ENCODE data around the gene NOLC1.
"Not testable (repeated sequence)": the region's sequence is repeated elsewhere in the genome, so short reads cannot be mapped to it uniquely, and the experiment has no call there.

Gene NOLC1

GRCh38 chr10:102184606-102185005 is 32.4 kb downstream of the NOLC1 start:
- DNase-seq (ENCODE audit: insufficient read length, low spot score) (no peak), FAIRE-seq (no peak)
- TF ChIP-seq, protein P1, sequence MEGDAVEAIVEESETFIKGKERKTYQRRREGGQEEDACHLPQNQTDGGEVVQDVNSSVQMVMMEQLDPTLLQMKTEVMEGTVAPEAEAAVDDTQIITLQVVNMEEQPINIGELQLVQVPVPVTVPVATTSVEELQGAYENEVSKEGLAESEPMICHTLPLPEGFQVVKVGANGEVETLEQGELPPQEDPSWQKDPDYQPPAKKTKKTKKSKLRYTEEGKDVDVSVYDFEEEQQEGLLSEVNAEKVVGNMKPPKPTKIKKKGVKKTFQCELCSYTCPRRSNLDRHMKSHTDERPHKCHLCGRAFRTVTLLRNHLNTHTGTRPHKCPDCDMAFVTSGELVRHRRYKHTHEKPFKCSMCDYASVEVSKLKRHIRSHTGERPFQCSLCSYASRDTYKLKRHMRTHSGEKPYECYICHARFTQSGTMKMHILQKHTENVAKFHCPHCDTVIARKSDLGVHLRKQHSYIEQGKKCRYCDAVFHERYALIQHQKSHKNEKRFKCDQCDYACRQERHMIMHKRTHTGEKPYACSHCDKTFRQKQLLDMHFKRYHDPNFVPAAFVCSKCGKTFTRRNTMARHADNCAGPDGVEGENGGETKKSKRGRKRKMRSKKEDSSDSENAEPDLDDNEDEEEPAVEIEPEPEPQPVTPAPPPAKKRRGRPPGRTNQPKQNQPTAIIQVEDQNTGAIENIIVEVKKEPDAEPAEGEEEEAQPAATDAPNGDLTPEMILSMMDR (IDR thresholded peaks at IDR 0.05; ENCODE audit: insufficient read depth, missing control alignments): no peak

- TF ChIP-seq, protein P1 (IDR thresholded peaks at IDR 0.05; ENCODE audit: insufficient read depth, missing control alignments): no peak
- DNase-seq (ENCODE audit: insufficient read length, low spot score) (no peak), FAIRE-seq (no peak)
Measured at GRCh38 chr10:102185272-102185671, 33.1 kb downstream of the NOLC1 start.

DNA sequence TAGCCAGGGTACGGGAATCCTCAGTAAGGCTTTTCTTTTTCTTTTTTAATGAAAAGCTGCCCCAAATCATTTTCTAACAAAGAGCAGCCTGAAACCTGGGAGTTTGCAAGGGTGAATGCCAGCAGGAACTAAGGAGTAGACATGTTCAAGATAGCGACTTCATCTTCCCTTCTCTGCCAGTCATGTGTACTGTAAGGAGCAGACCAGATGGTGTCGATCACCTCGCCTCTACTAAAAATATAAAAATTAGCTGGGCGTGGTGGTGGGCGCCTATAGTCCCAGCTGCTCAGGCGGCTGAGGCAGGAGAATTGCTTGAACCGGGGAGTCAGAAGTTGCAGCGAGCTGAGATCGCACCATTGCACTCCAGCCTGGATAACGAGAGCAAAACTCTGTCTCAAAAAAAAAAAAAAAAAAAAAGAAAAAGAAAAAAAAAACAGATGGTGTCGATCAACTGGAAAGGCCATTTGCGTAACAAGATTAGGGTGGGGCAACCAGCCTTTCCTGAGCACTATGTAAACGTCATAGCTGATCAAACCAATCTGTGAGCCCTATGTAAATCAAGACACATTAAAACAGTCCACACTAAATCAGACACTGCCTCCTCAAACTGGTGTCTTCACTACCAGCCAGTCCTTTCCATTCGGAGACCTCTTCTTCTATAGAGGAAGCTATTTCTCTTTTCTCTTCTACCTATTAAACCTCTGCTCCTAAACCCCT is 33.8 kb downstream of the NOLC1 start:
- FAIRE-seq: no peak
- TF ChIP-seq, protein P1 (IDR thresholded peaks at IDR 0.05; ENCODE audit: insufficient read depth, missing control alignments): no peak
- no peak for DNase-seq (ENCODE audit: insufficient read length, low spot score)

- no peak for DNase-seq (ENCODE audit: insufficient read length, low spot score)
- FAIRE-seq: no peak
- TF ChIP-seq, protein P1 (IDR thresholded peaks at IDR 0.05; ENCODE audit: insufficient read depth, missing control alignments): no peak
Measured at GRCh38 chr10:102188298-102188940, 36.2 kb downstream of the NOLC1 start.

DNA sequence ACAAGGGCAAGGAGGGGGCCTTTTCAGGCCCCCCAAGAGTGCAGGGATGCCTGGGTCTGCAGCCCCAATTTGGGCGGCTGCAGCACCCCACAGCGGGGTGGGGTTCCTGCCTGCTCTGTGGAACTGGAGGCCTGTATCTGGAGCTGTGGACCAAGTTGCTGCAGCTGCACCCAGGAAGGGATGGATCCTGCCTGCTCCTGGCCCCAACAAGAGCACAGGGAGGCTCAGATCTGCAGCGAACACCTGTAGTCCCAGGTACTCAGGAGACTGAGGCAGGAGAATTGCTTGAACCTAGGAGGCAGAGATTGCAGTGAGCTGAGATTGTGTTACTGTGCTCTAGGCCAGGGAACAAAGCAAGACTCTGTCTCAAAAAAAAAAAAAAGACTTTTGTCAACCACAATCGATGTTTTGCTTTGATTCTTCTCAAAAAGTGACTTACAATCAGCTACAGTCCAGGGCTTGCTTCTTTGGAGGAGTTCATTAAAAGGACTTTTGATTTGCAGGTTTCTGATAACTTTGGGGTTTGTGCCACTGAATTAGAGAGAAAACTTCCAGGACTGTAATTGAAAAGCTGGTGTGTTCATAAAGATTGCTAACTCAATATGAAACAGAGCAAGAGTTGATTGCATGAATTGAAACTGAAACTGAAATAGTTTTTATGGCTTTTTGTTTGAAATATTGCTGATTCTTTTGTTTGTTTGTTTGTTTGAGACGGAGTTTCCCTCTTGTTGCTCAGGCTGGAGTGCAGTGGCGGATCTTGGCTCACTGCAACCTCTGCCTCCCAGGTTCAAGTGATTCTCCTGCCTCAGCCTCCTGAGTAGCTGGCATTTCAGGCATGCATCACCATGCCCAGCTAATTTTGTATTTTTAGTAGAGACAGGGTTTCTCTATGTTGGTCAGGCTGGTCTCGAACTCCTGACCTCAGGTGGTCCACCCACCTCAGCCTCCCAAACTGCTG is 37.0 kb downstream of the NOLC1 start:
- not testable (repeated sequence) for FAIRE-seq

GRCh38 chr10:102191956-102192355 is 39.8 kb downstream of the NOLC1 start:
- DNase-seq (ENCODE audit: insufficient read length, low spot score) (no peak), FAIRE-seq (no peak)
- TF ChIP-seq, protein P1 (IDR thresholded peaks at IDR 0.05; ENCODE audit: insufficient read depth, missing control alignments): no peak

More for the DNA sequence above, 37.0 kb downstream of the NOLC1 start:
- not testable (repeated sequence) for DNase-seq (ENCODE audit: insufficient read length, low spot score)

DNA sequence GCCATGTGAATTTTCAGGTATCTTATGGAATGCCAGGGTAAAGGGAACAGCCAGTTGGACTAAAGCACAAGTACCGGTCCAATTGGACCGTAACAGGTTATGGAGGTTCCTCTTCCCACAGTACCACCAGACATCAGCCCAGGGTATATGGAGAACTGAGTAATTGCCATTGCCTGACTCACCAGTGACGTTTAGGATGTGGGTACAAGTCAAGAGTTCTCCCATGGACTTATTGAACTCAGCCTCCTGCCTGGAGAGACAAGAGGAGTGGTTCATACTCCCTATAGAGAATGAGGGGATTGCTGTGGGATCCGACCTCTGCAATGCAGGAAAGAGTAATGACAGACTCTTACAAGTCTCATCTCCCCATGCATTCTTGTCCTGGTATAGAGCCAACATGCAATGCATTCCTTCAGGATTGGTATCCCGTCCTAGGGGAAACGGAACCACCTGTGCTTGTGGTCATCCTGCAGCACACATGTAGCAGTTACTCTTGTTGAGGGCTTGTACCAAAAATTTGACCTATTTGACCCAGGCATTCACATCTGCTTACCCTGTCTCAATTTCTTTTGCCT is 43.2 kb downstream of the NOLC1 start:
- TF ChIP-seq, protein P1 (IDR thresholded peaks at IDR 0.05; ENCODE audit: insufficient read depth, missing control alignments): no peak
- DNase-seq (ENCODE audit: insufficient read length, low spot score): no peak
- no peak for FAIRE-seq
